Measurements from ENCODE around the gene TNNT1. TPM values are rescaled to one million over a fixed set of nuclear protein-coding genes. Genes with fewer than 3 reads are reported as not detected.
A peak's percentile ranks its signal among the peaks of the same experiment; 100 is the strongest.

Gene TNNT1
- total and polyA plus RNA-seq, 2 donors from 2014 or later, result not detected

DNA sequence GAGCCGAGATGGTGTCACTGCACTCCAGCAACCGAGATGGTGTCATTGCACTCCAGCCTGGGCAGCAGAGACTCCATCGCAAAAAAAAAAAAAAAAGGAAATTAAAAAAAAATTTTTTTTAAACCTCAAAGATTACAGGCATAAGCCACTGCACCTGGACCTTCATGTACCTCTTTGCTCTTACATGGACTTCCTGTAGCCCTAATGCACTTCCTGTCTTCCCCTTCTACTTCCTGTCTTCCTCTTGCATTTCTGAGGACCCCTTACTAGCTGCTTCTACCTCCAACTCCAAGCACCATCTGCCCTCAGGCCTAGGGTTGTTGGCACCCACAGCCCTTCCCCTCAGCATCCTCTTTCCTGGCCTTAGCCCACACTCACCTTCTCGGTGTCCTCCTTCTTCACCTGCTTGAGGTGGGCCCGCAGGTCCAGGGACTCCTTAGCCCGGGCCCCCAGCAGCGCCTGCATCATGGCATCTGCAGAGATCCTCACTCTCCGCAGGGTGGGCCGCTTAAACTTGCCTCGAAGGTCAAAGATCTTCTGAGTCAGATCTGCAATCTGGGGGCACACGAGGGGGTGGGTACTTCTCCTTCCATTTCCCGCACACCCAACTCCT lies 4.8 kb upstream of the TNNT1 start:
- intact Hi-C loops (cut with DNase I), result loop anchor here (10.0 kb wide), 1 partner anchor 271 kb away; no protein-coding TSS in a partner anchor
- Histone ChIP-seq H3K27ac (ENCODE audit: low read depth in 2 of 2, low read length in 2 of 2) (no peak overlapping the region), H3K9ac (ENCODE audit: low read length in 3 of 3) (no peak overlapping the region), H3K36me3 (ENCODE audit: control insufficient read depth in 2 of 3, insufficient read depth in 3 of 3, low read length in 3 of 3) (no peaks in the 10 kb centered on the region), H3K9me3 (ENCODE audit: control insufficient read depth in 2 of 3, insufficient read depth in 1 of 3, low read length in 3 of 3) (peaks cover 0 to 5% (median 0%) of the 10 kb centered on the region in 3 donors), H3K27me3 (ENCODE audit: control insufficient read depth, insufficient read depth, low read length) (peaks cover 5% of the 10 kb centered on the region), H3K4me1 (ENCODE audit: control insufficient read depth in 2 of 3, insufficient read depth in 2 of 3, low read depth in 1 of 3, low read length in 3 of 3) (no peaks in the 10 kb centered on the region), H3K4me3 (ENCODE audit: low read length in 3 of 3) (no peak overlapping the region)
- FAIRE-seq (no peak), DNase-seq (no peak)
- TF ChIP-seq, protein P1, sequence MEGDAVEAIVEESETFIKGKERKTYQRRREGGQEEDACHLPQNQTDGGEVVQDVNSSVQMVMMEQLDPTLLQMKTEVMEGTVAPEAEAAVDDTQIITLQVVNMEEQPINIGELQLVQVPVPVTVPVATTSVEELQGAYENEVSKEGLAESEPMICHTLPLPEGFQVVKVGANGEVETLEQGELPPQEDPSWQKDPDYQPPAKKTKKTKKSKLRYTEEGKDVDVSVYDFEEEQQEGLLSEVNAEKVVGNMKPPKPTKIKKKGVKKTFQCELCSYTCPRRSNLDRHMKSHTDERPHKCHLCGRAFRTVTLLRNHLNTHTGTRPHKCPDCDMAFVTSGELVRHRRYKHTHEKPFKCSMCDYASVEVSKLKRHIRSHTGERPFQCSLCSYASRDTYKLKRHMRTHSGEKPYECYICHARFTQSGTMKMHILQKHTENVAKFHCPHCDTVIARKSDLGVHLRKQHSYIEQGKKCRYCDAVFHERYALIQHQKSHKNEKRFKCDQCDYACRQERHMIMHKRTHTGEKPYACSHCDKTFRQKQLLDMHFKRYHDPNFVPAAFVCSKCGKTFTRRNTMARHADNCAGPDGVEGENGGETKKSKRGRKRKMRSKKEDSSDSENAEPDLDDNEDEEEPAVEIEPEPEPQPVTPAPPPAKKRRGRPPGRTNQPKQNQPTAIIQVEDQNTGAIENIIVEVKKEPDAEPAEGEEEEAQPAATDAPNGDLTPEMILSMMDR (IDR thresholded peaks at IDR 0.05; ENCODE audit: borderline replicate concordance, extremely low read depth, insufficient read depth), result no peak

DNA sequence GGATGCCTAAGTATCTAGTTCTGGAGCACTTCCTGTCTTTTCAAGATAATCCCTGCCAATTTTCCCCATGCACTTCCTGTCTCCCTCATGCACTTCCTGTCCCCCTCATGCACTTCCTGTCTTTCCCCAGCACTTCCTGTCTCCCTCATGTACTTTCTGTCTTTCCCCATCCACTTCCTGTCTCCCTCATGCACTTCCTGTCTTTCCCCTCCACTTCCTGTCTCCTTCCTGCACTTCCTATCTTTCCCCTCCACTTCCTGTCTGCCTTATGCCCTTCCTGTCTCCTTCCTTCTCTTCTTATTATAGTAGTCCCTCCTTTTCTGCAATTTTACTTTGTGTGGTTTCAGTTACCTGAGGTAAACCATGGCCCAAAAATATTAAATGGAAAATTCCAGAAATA lies 3.0 kb upstream of the TNNT1 start:
- H3K36me3 ChIP-seq (ENCODE audit: control insufficient read depth in 2 of 3, insufficient read depth in 3 of 3, low read length in 3 of 3), result no peaks in the 10 kb centered on the region
- H3K9ac ChIP-seq (ENCODE audit: low read length in 3 of 3), result no peak overlapping the region
- no peak overlapping the region for H3K4me3 ChIP-seq (ENCODE audit: low read length in 3 of 3)
- TF ChIP-seq, protein P1 (IDR thresholded peaks at IDR 0.05; ENCODE audit: borderline replicate concordance, extremely low read depth, insufficient read depth), result no peak
- H3K9me3 ChIP-seq (ENCODE audit: control insufficient read depth in 2 of 3, insufficient read depth in 1 of 3, low read length in 3 of 3), result peaks cover 0 to 5% (median 0%) of the 10 kb centered on the region in 3 donors
- no peak for FAIRE-seq
- DNase-seq, result no peak
- intact Hi-C loops (cut with DNase I), result loop anchor here (10.0 kb wide), 1 partner anchor 273 kb away; no protein-coding TSS in a partner anchor
- H3K4me1 ChIP-seq (ENCODE audit: control insufficient read depth in 2 of 3, insufficient read depth in 2 of 3, low read depth in 1 of 3, low read length in 3 of 3), result no peaks in the 10 kb centered on the region
- no peak overlapping the region for H3K27ac ChIP-seq (ENCODE audit: low read depth in 2 of 2, low read length in 2 of 2)
- peaks cover 5% of the 10 kb centered on the region for H3K27me3 ChIP-seq (ENCODE audit: control insufficient read depth, insufficient read depth, low read length)

DNA sequence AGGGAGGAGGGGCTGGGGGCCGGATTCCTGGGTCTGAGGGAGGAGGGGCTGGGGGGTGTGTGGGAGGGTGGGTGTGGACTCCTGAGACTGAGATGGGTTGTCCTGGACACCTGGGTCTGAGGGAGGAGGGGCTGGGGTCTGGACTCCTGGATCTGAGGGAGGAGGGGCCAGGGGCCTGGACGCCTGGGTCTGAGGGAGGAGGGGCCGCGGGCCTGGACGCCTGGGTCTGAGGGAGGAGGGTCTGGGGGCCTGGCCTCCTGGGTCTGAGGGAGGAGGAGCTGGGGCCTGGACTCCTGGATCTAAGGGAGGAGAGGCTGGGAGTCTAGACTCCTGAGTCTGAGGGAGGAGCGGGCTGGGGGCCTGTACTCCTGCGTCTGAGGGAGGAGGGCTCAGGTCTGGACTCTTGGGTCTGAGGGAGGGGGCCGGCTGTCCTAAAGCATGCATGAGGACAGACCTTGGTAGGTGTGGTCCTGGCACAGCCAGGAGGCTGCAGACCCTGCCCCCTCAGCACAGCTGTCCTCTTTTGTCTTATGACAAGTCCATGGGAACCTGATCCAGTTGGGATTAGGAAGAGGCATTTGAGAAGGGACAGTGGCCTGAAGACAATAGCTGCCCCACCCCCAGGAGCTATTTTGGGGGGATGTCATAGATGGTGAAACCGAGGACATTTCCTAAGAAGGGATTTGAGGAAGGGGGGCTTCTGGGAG lies 1.3 kb downstream of the TNNT1 start:
- TF ChIP-seq, protein P1 (IDR thresholded peaks at IDR 0.05; ENCODE audit: borderline replicate concordance, extremely low read depth, insufficient read depth), result no peak
- intact Hi-C loops (cut with DNase I), result loop anchor here (10.0 kb wide), 1 partner anchor 357 kb away; no protein-coding TSS in a partner anchor
- peaks cover 5% of the 10 kb centered on the region for H3K27me3 ChIP-seq (ENCODE audit: control insufficient read depth, insufficient read depth, low read length)
- no peak overlapping the region for H3K9ac ChIP-seq (ENCODE audit: low read length in 3 of 3)
- peaks cover 0 to 5% (median 0%) of the 10 kb centered on the region in 3 donors for H3K9me3 ChIP-seq (ENCODE audit: control insufficient read depth in 2 of 3, insufficient read depth in 1 of 3, low read length in 3 of 3)
- DNase-seq (peak in 1 of 5 donors; percentile 74), FAIRE-seq (no peak)
- H3K4me1 ChIP-seq (ENCODE audit: control insufficient read depth in 2 of 3, insufficient read depth in 2 of 3, low read depth in 1 of 3, low read length in 3 of 3), result no peaks in the 10 kb centered on the region
- H3K36me3 ChIP-seq (ENCODE audit: control insufficient read depth in 2 of 3, insufficient read depth in 3 of 3, low read length in 3 of 3), result no peaks in the 10 kb centered on the region
- H3K4me3 ChIP-seq (ENCODE audit: low read length in 3 of 3), result no peak overlapping the region
- H3K27ac ChIP-seq (ENCODE audit: low read depth in 2 of 2, low read length in 2 of 2), result no peak overlapping the region

Measured in kidney (tissue), 14 donors.